SJSA1 (cell line): Measurements from ENCODE around the gene OLIG3. TPM values are rescaled to one million over a fixed set of nuclear protein-coding genes. Genes with fewer than 3 reads are reported as not detected.

Source experiments
- DNase-seq, 2 experiments: peaks; one replicate each; pipeline ENCODE4 v3.0.0-alpha.2; 2015 to 2020; ENCODE audit warnings: low spot score in 2 of 2, low read depth in 1 of 2
- H3K27ac ChIP-seq: fragments of 250-450 bp; sonication (Bioruptor Pico); 2 replicates; pipeline ENCODE4 v1.5.1; 2020; ENCODE audit warnings: mild to moderate bottlenecking, moderate library complexity
- H3K27me3 ChIP-seq: fragments of 250-450 bp; sonication (Bioruptor Pico); replicated peaks from 2 replicates; pipeline ENCODE4 v1.5.1; 2020; ENCODE audit warnings: mild to moderate bottlenecking, moderate library complexity
- H3K36me3 ChIP-seq: fragments of 250-450 bp; sonication (Bioruptor Pico); 2 replicates; pipeline ENCODE4 v1.5.1; 2020; ENCODE audit warnings: mild to moderate bottlenecking
- H3K4me1 ChIP-seq: fragments of 250-450 bp; sonication (Bioruptor Pico); replicated peaks from 2 replicates; pipeline ENCODE4 v1.6.1; 2021; ENCODE audit warnings: mild to moderate bottlenecking
- H3K4me3 ChIP-seq: fragments of 250-450 bp; sonication (Bioruptor Pico); 2 replicates; pipeline ENCODE4 v1.5.1; 2020; ENCODE audit warnings: mild to moderate bottlenecking
- H3K9me3 ChIP-seq: fragments of 250-450 bp; sonication (Bioruptor Pico); replicated peaks from 2 replicates; pipeline ENCODE4 v1.5.1; 2020; ENCODE audit warnings: mild to moderate bottlenecking
- total RNA-seq: library from RNA; depleted of rRNA; stranded (reverse); fragments of >200 nt; shearing (Covaris generic); gene quantifications from 2 replicates; pipeline ENCODE4 v1.2.3, GENCODE V29; 2014

The OLIG3 gene
- total RNA-seq, 1 experiment from 2014 or later = not detected

DNA sequence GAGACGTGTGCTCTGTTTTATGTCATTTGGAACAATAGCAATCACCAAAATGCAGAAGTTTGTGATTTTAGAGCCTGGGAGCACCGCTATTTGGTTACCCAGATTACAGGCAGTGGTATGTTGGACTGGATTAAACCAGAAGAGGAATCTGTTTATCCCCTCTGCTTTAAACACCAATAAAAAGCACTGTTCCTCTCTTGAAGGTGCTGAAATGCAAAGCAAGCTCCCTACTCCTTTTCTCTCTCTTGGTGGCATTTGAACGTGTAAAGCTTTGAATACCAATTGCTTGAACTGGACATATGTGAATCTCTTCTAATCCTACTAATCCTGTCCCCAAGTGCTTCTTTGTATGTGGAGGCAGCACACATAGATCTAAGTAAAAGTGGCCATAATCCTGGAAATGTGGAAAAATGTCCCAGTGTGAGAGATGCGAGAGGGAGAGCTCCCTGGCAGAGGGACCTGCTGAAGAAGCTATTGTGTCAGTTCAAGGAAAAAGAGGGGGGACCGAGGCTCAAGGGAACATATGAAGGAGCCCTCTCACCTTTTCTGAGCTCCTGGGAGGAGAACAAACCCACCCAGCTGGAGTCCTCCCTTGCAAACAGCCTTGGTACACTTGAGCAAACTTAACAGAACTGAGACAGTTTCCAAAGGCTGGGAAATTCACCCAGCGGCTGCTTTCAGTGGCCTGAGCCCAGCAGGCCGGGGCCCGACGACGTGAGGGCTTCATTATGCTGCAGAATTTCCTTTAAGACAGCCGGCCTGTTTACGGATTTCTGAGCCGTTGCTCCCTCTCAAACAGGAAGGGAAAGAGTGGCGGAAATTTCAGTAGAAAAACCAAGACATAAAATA, 18.8 kb upstream of the OLIG3 start:
- Histone ChIP-seq H3K9me3 (no peaks in the 10 kb centered on the region), H3K4me3 (no peak overlapping the region), H3K4me1 (no peaks in the 10 kb centered on the region), H3K27ac (no peak overlapping the region), H3K36me3 (no peaks in the 10 kb centered on the region), H3K27me3 (peaks cover 36% of the 10 kb centered on the region)
- no peak for DNase-seq

GRCh38 chr6:137510923-137511322, 16.7 kb upstream of the OLIG3 start:
- no peak for DNase-seq
- Histone ChIP-seq H3K27me3 (peaks cover 19% of the 10 kb centered on the region), H3K9me3 (no peaks in the 10 kb centered on the region), H3K36me3 (no peaks in the 10 kb centered on the region), H3K4me1 (no peaks in the 10 kb centered on the region), H3K27ac (no peak overlapping the region), H3K4me3 (no peak overlapping the region)

DNA sequence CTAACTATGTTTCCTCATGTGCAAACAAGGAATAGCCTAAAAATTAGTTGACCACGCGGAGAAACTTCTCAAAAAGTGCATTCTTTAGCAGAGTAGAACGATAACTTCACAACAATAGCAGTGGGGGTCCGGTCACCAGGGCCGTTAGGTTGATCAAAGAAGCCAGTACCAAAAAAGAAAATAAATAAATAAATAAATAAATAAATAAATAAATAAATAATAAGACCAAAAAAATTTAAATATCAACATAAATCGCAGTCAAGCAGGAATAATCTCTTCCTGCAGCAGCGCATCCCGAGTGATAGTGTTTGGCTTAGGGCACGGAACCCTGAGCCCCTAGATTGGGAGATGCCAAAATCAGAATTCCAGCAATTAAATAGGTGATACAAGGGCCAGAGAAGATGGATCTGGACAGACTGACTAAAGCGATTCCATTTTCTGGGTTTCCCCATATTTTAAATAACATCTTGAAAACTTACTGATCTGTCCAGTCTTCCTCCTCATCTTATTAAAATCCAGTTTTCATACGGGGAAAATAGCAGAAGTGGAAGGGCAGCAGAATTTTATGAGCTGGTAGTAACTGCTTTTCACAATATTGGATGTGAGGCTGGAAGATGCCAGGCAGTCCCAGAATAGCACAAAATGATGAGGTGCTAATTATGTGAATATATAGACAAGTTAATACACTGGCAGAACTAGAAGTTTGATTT, 4.4 kb upstream of the OLIG3 start:
- Histone ChIP-seq H3K4me3 (no peak overlapping the region), H3K36me3 (no peaks in the 10 kb centered on the region), H3K27ac (no peak overlapping the region), H3K4me1 (no peaks in the 10 kb centered on the region), H3K9me3 (no peaks in the 10 kb centered on the region), H3K27me3 (peaks cover 35% of the 10 kb centered on the region)
- no peak for DNase-seq

- DNase-seq = no peak
- no peak overlapping the region for H3K4me3 ChIP-seq
- no peaks in the 10 kb centered on the region; the same call in 1 of the 2 replicates for H3K4me1 ChIP-seq
- no peaks in the 10 kb centered on the region for H3K9me3 ChIP-seq
- H3K36me3 ChIP-seq = no peaks in the 10 kb centered on the region
- H3K27ac ChIP-seq = no peak overlapping the region
- H3K27me3 ChIP-seq = peaks cover 43% of the 10 kb centered on the region
Observed at GRCh38 chr6:137497721-137498463, 3.7 kb upstream of the OLIG3 start.

DNA sequence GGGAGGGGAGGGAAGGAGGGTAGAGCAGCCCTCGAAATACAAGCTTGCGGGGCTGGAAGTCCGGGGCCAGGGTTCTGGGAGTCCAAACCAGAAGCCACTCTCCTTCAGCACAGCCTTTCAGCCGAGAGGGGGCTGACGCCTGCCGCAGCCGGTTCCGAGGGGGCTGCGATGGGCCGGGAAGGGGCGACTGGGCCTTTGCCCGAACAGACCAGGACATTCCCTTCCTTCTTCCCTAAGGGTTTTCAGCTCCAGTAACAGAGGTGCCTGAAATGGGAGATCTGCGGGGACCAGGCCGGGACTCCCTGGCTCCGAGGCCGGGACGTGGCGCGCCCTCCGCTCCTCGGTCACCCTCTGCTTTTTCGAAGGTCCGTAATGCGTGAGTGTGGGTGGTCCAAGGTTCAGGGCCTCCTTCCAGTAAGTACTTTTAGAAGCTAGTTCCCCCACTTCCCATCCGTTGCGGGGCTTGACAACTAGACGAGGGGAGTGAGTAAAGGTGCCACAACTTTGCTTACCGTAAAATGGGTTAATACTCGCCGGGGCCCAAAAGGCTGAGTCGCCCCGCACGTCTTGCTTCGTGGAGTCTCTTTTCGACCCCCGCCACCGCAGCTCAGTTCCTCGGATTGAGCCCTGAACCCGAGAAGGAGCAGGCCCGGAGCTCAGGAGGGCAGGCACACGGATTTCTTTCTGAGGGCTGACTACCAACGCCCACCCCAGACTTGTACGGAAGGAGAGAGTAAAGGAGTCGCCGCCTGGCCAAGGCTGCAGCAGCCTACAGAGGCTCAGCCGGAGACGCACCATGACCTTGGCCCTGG, 2.9 kb upstream of the OLIG3 start:
- no peaks in the 10 kb centered on the region; the same call in 1 of the 2 replicates for H3K4me1 ChIP-seq

DNA sequence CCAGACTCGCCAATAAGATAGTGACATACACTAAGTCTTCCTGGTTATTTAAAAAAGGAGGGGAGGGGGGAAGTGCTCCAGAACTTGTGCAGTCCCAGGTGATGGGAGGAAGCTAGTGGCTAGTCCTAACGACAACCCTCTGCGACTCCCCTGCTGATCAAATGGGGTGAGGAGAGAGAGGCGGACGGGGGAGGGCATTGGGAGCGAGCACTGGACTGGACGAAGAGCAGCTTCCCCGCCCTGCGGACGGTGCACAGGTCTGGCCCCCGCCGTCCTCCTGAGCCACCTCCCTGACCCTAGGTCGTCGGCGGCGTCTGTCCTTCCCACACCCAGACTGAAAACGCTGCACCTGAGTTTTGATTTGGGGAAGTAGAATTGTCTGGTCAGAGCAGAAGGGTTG, 2.2 kb upstream of the OLIG3 start:
- H3K4me3 ChIP-seq = no peak overlapping the region
- no peak overlapping the region for H3K27ac ChIP-seq
- no peaks in the 10 kb centered on the region for H3K9me3 ChIP-seq
- no peaks in the 10 kb centered on the region; the same call in 1 of the 2 replicates for H3K4me1 ChIP-seq
- peaks cover 54% of the 10 kb centered on the region for H3K27me3 ChIP-seq
- H3K36me3 ChIP-seq = no peaks in the 10 kb centered on the region
- DNase-seq = no peak

More for the DNA sequence above, 2.9 kb upstream of the OLIG3 start:
- Histone ChIP-seq H3K27ac (no peak overlapping the region), H3K9me3 (no peaks in the 10 kb centered on the region), H3K4me3 (no peak overlapping the region), H3K36me3 (no peaks in the 10 kb centered on the region), H3K27me3 (peaks cover 48% of the 10 kb centered on the region)
- DNase-seq = no peak

GRCh38 chr6:137495703-137496336, 1.6 kb upstream of the OLIG3 start:
- no peak overlapping the region for H3K27ac ChIP-seq
- H3K27me3 ChIP-seq = peaks cover 57% of the 10 kb centered on the region
- H3K4me3 ChIP-seq = no peak overlapping the region
- no peaks in the 10 kb centered on the region for H3K36me3 ChIP-seq
- no peak for DNase-seq
- no peaks in the 10 kb centered on the region for H3K9me3 ChIP-seq
- H3K4me1 ChIP-seq = no peaks in the 10 kb centered on the region; the same call in 1 of the 2 replicates

DNA sequence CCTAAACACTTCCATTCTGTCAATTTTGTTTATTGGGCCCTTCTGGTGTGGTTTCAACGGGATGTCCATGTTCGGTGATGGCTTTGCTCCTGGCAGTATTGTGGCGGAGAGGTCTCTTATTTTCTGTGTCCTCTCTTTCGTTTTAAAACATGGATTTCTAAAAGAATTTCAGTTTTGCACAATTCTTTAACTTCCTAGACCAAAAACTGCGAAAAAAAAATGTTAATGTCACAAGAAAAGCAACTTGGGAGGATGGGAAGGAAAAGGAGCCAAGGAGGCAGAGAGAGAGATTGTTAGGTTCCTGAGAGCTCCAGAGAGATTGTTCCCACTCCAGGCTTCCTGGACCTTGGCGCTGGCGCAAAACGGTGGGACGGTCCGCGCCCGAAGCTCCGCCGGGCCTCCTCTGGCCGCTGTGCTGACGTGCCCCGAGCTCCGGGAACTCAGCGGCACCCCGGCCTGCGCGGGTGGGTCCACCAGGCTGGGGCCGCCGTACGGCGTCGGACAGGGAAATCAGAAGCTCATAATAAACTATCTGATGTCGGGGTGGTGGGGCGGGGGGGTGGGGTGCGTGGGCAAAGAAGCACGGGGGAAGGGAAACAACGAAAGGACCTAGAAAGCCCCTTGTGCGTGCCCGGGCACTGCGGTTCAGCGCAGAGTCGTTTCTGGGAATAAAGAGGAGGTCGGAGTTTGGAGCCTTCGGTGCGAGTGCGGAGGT, 951 bp upstream of the OLIG3 start:
- DNase-seq = no peak
- no peak overlapping the region for H3K27ac ChIP-seq
- H3K9me3 ChIP-seq = no peaks in the 10 kb centered on the region
- H3K27me3 ChIP-seq = peaks cover 57% of the 10 kb centered on the region
- no peaks in the 10 kb centered on the region; the same call in 1 of the 2 replicates for H3K4me1 ChIP-seq
- H3K36me3 ChIP-seq = no peaks in the 10 kb centered on the region
- no peak overlapping the region for H3K4me3 ChIP-seq

GRCh38 chr6:137493218-137494038, 766 bp downstream of the OLIG3 start:
- H3K4me3 ChIP-seq = no peak overlapping the region
- no peaks in the 10 kb centered on the region; the same call in 1 of the 2 replicates for H3K4me1 ChIP-seq
- no peak for DNase-seq
- H3K27ac ChIP-seq = no peak overlapping the region
- no peaks in the 10 kb centered on the region for H3K36me3 ChIP-seq
- H3K9me3 ChIP-seq = no peaks in the 10 kb centered on the region
- peaks cover 49% of the 10 kb centered on the region for H3K27me3 ChIP-seq

DNA sequence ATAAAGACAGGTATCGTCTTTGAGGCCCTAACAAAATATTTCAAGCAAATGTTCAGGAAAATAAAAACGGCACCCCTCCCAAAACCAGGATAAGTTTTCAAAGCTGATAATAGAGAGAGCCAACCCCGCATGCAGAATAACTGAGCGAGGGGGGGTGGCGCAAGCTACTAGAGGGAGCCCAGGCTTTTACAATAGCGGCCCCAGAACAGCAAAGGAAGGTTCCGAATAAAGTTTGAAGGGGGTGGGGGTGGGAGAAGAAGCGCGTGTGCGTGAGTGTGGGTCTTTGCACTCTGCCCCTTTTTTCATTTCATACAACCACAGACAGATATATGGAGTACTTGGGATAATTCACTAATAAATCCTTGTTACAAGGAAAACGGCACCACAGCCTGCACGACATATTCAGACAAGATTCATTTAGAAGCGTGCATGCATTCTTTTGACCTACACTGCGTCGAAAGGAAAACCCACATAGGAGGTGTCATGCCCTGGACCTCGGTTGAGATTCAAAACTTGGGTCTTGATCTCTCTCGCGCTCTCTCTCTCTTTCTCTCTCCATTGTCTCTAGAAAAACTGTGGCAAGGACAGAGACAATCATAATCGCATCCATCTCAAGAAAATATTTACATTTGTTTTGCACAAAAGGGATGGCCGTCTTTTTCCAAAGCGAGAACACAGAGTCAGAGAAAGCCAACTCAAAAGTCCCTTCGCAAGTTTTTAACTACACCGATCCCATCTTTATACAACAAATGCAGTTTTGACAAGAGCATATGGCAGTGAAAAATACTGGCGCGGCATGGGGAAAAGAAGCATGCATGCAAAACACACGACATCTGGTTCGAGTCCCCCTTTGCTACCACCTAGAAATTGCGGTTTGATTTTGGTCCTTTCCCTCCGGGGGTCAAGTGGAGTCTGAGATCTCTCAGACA, 1.6 kb downstream of the OLIG3 start:
- H3K9me3 ChIP-seq = no peaks in the 10 kb centered on the region
- no peak overlapping the region for H3K27ac ChIP-seq
- DNase-seq = no peak
- no peaks in the 10 kb centered on the region for H3K36me3 ChIP-seq
- H3K4me3 ChIP-seq = no peak overlapping the region
- H3K4me1 ChIP-seq = no peaks in the 10 kb centered on the region; the same call in 1 of the 2 replicates
- H3K27me3 ChIP-seq = peaks cover 41% of the 10 kb centered on the region

GRCh38 chr6:137491478-137491877, 2.7 kb downstream of the OLIG3 start:
- no peaks in the 10 kb centered on the region for H3K9me3 ChIP-seq
- no peak for DNase-seq
- no peaks in the 10 kb centered on the region; the same call in 1 of the 2 replicates for H3K4me1 ChIP-seq
- no peaks in the 10 kb centered on the region for H3K36me3 ChIP-seq
- peaks cover 32% of the 10 kb centered on the region for H3K27me3 ChIP-seq
- no peak overlapping the region for H3K4me3 ChIP-seq
- no peak overlapping the region for H3K27ac ChIP-seq
